Breast epithelium (tissue), 3 donors: ENCODE data around the gene ATP5F1E.

Source experiments
- POLR2A ChIP-seq: fragments of 450-650 bp; IDR thresholded peaks from one replicate; pipeline ENCODE4 v1.6.1; 2016; ENCODE audit warnings: antibody characterized with exemption, mild to moderate bottlenecking, moderate library complexity
- TF ChIP-seq, protein P1 (sequence below), 3 donors: fragments of 450-650 bp; IDR thresholded peaks; one replicate each; pipeline ENCODE4 v1.5.1; 2016 to 2017; ENCODE audit warnings: antibody characterized with exemption in 3 of 3, mild to moderate bottlenecking in 3 of 3, moderate library complexity in 3 of 3

DNA sequence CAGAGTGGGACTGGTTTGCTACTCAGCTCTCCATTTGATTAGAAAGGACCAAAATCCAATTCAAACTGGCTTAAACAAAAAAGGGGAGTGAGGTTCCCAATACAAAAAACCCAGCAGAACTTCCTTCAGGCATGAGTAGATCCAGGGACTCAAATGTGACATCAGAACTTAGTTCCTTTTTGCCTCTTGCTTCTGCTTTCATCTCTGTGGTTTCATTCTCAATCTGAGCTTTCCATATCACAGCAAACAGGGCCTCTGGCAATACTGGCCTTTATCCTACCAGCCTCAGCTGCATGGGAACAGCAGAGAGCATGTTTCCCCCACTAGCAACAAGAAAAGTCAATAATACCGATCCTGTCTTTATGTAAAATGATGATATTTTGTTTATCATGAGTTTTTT is 39.1 kb upstream of the ATP5F1E start:
- TF ChIP-seq POLR2A: no peak
- TF ChIP-seq, protein P1, sequence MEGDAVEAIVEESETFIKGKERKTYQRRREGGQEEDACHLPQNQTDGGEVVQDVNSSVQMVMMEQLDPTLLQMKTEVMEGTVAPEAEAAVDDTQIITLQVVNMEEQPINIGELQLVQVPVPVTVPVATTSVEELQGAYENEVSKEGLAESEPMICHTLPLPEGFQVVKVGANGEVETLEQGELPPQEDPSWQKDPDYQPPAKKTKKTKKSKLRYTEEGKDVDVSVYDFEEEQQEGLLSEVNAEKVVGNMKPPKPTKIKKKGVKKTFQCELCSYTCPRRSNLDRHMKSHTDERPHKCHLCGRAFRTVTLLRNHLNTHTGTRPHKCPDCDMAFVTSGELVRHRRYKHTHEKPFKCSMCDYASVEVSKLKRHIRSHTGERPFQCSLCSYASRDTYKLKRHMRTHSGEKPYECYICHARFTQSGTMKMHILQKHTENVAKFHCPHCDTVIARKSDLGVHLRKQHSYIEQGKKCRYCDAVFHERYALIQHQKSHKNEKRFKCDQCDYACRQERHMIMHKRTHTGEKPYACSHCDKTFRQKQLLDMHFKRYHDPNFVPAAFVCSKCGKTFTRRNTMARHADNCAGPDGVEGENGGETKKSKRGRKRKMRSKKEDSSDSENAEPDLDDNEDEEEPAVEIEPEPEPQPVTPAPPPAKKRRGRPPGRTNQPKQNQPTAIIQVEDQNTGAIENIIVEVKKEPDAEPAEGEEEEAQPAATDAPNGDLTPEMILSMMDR (IDR thresholded peaks at IDR 0.05): no peak
